Panc1 (cell line): ENCODE results near the gene TNS4. TPM values are rescaled to one million over a fixed set of nuclear protein-coding genes. Genes with fewer than 3 reads are reported as not detected.

ENCODE experiments used
- ATAC-seq: fragments of 200-7000 bp; cut with Tn5 transposase; 2 replicates; pipeline ENCODE4 v1.9.1; 2020; ENCODE audit warnings: mild to moderate bottlenecking, moderate library complexity
- BruUV-seq: library from RNA; stranded (reverse); fragments of 400-500 nt; replicated peaks from 2 replicates; lab custom pipeline; 2021; lab: Mats Ljungman, UMichigan
- CTCF ChIA-PET: fragments of 300-600 bp; sonication (Branson Sonifier 250); formaldehyde crosslinking; loops from one replicate; lab custom pipeline; 2022; ENCODE audit warnings: antibody characterized with exemption; lab: Charles Lee
- POLR2A ChIA-PET: fragments of 300-600 bp; sonication (Branson Sonifier 250); formaldehyde crosslinking; loops from one replicate; lab custom pipeline; 2022; ENCODE audit warnings: antibody characterized with exemption; lab: Charles Lee
- DNase-seq: peaks from one replicate; pipeline ENCODE4 v3.0.0-alpha.2; 2010; ENCODE audit warnings: low read depth, low spot score
- H3K27ac ChIP-seq: 2 replicates; pipeline ENCODE4 v1.5.1; 2011; ENCODE audit warnings: mild to moderate bottlenecking, low read length, inconsistent platforms
- H3K27me3 ChIP-seq: fragments of 200-500 bp; sonication (Bioruptor generic); 2 replicates; pipeline ENCODE4 v1.6.0; 2014; ENCODE audit warnings: low read length, inconsistent platforms; ENCODE audit not compliant: control insufficient read depth, insufficient read depth
- H3K36me3 ChIP-seq: fragments of 200-500 bp; sonication (Bioruptor generic); 2 replicates; pipeline ENCODE4 v1.5.1; 2014; ENCODE audit warnings: inconsistent platforms, mild to moderate bottlenecking, low read length, moderate library complexity; ENCODE audit not compliant: control insufficient read depth, insufficient read depth
- H3K4me1 ChIP-seq: 2 replicates; pipeline ENCODE4 v1.5.1; 2011; ENCODE audit warnings: inconsistent platforms, mild to moderate bottlenecking, low read length, moderate library complexity; ENCODE audit not compliant: control insufficient read depth, insufficient read depth
- H3K4me3 ChIP-seq, 2 experiments: 2 replicates each; pipeline ENCODE4 v1.5.1; 2011 to 2012; ENCODE audit warnings: low read depth in 2 of 2, low read length in 2 of 2, mild to moderate bottlenecking in 2 of 2, inconsistent platforms in 1 of 2, moderate library complexity in 1 of 2
- H3K9me3 ChIP-seq: fragments of 200-500 bp; sonication (Bioruptor generic); 2 replicates; pipeline ENCODE4 v1.5.1; 2014; ENCODE audit warnings: low read depth, mild to moderate bottlenecking, inconsistent platforms, low read length, moderate library complexity; ENCODE audit not compliant: control insufficient read depth, insufficient read depth
- POLR2AphosphoS5 ChIP-seq: IDR thresholded peaks from 2 replicates; pipeline ENCODE4 v1.6.1; 2012; ENCODE audit warnings: mild to moderate bottlenecking, low read depth, low read length, moderate library complexity
- SIN3A ChIP-seq: IDR thresholded peaks from 2 replicates; pipeline ENCODE4 v1.6.1; 2012; ENCODE audit warnings: low read depth, mild to moderate bottlenecking, low read length, moderate library complexity, borderline replicate concordance; ENCODE audit not compliant: insufficient read depth
- TCF7L2 ChIP-seq: IDR thresholded peaks from 2 replicates; pipeline ENCODE4 v1.6.1; 2011; ENCODE audit warnings: mild to moderate bottlenecking, low read depth, low read length, inconsistent platforms
- in situ Hi-C: cut with HindIII; loops from 2 replicates; pipeline ENCODE4 v1.10.0; 2016; ENCODE audit warnings: low sequenced_read_pairs, low pct_unique_long_range_greater_than_20kb
- intact Hi-C: fragments of 100-400 bp; cut with micrococcal nuclease; formaldehyde crosslinking; loops from one replicate; pipeline ENCODE4 v1.10.0; 2022; ENCODE audit not compliant: unreplicated experiment
- total RNA-seq: library from RNA; stranded (reverse); gene quantifications from one replicate; pipeline ENCODE4 v1.2.1, GENCODE V29; 2021; ENCODE audit not compliant: unreplicated experiment
- TF ChIP-seq, protein P1 (sequence below): fragments of 450-650 bp; IDR thresholded peaks from 2 replicates; pipeline ENCODE4 v1.5.1; 2017; ENCODE audit warnings: mild to moderate bottlenecking
- TF ChIP-seq, protein P2 (sequence below), 2 experiments: IDR thresholded peaks; 2 replicates each; pipeline ENCODE4 v1.6.1; 2011 to 2012; ENCODE audit warnings: low read depth in 2 of 2, control low read depth in 1 of 2, low read length in 1 of 2, mild to moderate bottlenecking in 1 of 2, moderate library complexity in 1 of 2; ENCODE audit not compliant: insufficient read depth in 1 of 2

Gene TNS4
- total RNA-seq, 1 experiment from 2014 or later: not detected

GRCh38 chr17:40503154-40503553, 1.7 kb upstream of the TNS4 start:
- Histone ChIP-seq H3K27me3 (no peaks in the 10 kb centered on the region), H3K9me3 (no peaks in the 10 kb centered on the region), H3K4me1 (peaks cover 6% of the 10 kb centered on the region), H3K27ac (no peak overlapping the region), H3K36me3 (no peaks in the 10 kb centered on the region; the same call in 1 of the 2 replicates), H3K4me3 (no peak overlapping the region)
- TF ChIP-seq, protein P1, sequence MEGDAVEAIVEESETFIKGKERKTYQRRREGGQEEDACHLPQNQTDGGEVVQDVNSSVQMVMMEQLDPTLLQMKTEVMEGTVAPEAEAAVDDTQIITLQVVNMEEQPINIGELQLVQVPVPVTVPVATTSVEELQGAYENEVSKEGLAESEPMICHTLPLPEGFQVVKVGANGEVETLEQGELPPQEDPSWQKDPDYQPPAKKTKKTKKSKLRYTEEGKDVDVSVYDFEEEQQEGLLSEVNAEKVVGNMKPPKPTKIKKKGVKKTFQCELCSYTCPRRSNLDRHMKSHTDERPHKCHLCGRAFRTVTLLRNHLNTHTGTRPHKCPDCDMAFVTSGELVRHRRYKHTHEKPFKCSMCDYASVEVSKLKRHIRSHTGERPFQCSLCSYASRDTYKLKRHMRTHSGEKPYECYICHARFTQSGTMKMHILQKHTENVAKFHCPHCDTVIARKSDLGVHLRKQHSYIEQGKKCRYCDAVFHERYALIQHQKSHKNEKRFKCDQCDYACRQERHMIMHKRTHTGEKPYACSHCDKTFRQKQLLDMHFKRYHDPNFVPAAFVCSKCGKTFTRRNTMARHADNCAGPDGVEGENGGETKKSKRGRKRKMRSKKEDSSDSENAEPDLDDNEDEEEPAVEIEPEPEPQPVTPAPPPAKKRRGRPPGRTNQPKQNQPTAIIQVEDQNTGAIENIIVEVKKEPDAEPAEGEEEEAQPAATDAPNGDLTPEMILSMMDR: no peak
- TF ChIP-seq SIN3A: no peak
- no peak for TF ChIP-seq POLR2AphosphoS5
- TF ChIP-seq TCF7L2: no peak
- TF ChIP-seq, protein P2, sequence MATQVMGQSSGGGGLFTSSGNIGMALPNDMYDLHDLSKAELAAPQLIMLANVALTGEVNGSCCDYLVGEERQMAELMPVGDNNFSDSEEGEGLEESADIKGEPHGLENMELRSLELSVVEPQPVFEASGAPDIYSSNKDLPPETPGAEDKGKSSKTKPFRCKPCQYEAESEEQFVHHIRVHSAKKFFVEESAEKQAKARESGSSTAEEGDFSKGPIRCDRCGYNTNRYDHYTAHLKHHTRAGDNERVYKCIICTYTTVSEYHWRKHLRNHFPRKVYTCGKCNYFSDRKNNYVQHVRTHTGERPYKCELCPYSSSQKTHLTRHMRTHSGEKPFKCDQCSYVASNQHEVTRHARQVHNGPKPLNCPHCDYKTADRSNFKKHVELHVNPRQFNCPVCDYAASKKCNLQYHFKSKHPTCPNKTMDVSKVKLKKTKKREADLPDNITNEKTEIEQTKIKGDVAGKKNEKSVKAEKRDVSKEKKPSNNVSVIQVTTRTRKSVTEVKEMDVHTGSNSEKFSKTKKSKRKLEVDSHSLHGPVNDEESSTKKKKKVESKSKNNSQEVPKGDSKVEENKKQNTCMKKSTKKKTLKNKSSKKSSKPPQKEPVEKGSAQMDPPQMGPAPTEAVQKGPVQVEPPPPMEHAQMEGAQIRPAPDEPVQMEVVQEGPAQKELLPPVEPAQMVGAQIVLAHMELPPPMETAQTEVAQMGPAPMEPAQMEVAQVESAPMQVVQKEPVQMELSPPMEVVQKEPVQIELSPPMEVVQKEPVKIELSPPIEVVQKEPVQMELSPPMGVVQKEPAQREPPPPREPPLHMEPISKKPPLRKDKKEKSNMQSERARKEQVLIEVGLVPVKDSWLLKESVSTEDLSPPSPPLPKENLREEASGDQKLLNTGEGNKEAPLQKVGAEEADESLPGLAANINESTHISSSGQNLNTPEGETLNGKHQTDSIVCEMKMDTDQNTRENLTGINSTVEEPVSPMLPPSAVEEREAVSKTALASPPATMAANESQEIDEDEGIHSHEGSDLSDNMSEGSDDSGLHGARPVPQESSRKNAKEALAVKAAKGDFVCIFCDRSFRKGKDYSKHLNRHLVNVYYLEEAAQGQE (IDR thresholded peaks at IDR 0.05; ENCODE audit: insufficient read depth in 1 of 2, low read depth in 2 of 2, low read length in 1 of 2): no peak
- ATAC-seq: no peak
- POLR2A ChIA-PET: no interaction called here
- DNase-seq: no peak
- intact Hi-C loops (no loop called here), in situ Hi-C loops (no loop called here)
- CTCF ChIA-PET: no interaction called here
- BruUV-seq: no TSS peak

DNA sequence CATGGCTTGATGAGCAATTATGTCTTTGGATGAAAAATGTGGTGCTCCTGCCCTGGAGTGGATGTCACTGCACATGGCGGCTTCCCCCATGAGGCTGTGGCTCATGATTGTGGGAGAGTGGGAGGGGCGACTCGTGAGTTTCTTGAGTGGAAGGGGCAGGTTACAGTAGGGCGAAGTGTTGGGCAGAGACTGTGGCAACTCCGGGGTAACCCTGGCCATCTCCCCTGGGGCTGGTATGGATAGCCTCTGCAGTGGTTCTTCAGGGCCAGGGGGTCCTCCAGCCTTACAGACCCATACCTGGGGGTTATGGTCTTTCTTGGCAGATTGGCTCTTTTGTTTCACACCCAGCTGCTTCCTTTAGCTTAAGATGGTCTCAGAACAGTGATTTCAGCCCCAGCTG, 1.3 kb upstream of the TNS4 start:
- ChIA-PET CTCF (no interaction called here), POLR2A (no interaction called here)
- Histone ChIP-seq H3K4me3 (no peak overlapping the region), H3K4me1 (peaks cover 10% of the 10 kb centered on the region), H3K36me3 (no peaks in the 10 kb centered on the region; the same call in 1 of the 2 replicates), H3K27me3 (no peaks in the 10 kb centered on the region), H3K9me3 (no peaks in the 10 kb centered on the region), H3K27ac (no peak overlapping the region)
- in situ Hi-C loops (no loop called here), intact Hi-C loops (no loop called here)
- no peak for DNase-seq
- no peak for ATAC-seq
- BruUV-seq: no TSS peak
- TF ChIP-seq TCF7L2 (no peak), POLR2AphosphoS5 (no peak), SIN3A (no peak)
- TF ChIP-seq, protein P1: no peak
- TF ChIP-seq, protein P2 (IDR thresholded peaks at IDR 0.05; ENCODE audit: insufficient read depth in 1 of 2, low read depth in 2 of 2, low read length in 1 of 2): no peak
